Stimulated activated CD4-positive, alpha-beta T cell treated with anti-CD3 and anti-CD28 coated beads, Interleukin-1b, Interleukin-23, amount 100 ng/mL, for 48 hours (primary cell): ENCODE data around the gene TRIM62.

ENCODE experiments used
- DNase-seq: peaks from one replicate; pipeline ENCODE4 v3.0.0-alpha.2; 2020

Gene TRIM62

DNA sequence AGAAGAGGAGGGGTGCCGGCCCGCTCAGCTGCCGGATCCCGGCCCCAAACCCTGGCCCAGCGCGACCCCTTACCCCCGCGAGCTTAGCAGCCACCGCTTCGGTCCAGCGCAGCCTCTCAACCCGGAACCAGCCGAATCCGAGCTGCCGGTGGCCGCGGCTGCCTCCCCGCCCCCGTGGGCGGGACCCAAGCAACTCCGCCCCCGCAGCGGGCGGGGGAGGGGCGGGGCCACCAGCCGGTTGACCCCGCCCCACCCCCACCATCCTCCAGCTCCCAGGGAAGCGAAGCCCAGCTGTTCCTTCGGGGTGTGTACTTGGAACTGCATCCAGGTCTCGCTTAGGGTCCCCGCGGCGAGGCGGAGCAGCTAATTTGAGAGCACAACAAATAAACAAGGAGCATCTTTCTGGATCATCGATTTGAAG lies at the start of gene TRIM62:
TSS of gene TRIM62 (minus strand) at position 123 of the 421 bp plus-strand sequence. CDS start 611 bp downstream, outside the sequence.
- DNase-seq = peak; percentile 66

DNA sequence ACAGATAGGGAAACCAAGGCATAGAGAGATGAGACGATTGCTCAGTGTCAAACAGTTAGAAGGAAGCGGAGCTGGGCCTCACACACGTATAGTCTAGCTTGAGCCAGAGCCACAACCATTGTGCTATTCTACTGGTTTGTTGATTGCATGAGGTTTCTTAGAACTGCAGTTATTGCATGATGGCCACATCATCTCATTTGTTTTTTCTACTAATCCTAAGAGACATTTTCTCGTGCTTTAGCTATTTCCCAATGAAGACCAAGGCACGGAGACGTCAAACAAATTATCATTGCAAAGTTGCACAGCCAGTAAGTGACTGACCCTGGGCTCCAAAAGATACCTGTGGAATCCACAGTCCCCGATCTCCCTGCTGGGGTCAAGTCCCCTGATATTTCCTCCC lies 49.3 kb upstream of the TRIM62 start:
- DNase-seq = no peak

DNA sequence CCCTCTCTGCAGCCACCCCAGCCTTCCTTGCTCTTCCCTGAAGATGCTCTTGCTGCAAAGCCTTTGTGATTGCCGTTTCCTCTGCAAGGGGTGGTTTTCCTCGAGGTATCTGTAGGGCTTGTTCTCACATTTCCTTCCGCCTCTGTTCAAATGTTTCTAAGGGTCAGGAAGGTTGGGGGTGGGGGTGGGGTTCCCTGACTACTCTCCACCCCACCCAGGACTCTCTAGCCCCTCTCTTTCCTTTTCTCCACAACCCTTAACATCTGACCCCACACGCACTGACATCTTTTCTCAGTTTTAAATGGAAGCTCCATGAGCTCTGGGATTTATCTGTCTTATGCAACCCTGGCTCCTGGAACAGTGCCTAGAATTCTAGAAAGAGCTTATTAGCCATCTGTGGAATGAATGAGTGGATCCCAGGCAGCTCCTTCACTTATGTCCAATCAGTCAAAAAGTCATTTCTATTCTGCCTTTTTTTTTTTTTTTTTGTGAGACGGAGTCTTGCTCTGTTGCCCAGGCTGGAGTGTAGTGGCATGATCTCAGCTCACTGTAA lies 47.2 kb upstream of the TRIM62 start:
- DNase-seq = no peak

DNA sequence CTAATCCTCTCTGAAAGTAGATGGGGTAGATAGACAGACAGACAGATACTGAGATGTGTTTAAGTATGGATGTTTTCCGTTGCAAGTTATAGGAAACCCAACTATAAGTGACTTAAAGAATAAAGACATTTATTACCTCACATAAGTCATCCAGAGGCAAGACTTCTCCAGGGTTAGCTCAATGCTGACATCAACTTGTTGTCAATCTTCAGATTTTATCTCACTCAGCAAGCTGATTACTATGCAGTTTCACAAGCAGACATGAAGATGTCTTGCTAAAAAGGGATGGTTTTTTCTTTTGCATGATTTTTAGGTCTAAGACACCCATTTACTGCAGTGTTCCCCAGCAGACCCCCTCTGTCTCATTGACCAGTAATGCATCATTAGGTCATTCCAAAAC lies 43.7 kb upstream of the TRIM62 start:
- DNase-seq = no peak

DNA sequence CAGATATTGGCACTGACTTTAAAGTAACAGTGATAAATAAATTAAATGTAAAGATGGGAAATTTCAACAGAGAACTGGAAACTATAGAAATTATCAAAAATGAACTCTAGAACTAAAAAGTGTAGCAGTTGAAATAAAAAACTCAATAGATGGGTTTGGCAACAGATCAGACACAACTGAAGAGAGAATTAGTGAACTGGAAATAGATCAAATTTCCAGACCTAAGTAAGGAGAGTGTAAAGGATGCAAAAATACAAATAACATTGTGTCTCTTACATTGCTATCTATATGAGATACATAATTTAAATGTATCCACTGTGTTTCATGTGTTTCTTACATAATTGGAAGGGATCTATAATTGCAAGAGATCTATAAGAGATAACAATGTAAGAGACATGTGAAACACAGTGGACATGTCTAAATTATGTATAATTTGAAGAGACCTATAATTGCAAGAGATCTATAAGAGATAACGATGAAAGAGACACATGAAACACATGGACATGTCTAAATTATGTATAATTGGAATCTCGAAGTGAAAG lies 42.4 kb upstream of the TRIM62 start:
- no peak for DNase-seq

DNA sequence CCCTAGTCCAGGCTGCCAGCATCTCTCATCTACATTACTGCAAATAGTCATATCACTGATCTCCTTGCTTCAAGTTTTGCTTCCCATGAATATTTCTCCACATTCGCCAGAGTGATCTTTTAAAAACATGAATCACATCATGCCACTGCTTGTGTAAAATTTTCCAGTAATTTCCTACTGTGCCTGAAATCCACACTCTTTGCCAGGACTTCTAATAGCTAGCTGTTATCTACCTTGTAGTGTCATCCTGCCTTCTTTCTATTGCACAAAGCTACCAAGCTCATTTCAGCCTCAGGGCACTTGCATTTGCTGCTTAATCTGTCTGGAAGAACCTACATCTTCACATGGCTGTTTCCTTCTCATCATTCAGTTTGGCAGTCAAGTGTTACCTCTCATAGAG lies 40.5 kb upstream of the TRIM62 start:
- DNase-seq = no peak

DNA sequence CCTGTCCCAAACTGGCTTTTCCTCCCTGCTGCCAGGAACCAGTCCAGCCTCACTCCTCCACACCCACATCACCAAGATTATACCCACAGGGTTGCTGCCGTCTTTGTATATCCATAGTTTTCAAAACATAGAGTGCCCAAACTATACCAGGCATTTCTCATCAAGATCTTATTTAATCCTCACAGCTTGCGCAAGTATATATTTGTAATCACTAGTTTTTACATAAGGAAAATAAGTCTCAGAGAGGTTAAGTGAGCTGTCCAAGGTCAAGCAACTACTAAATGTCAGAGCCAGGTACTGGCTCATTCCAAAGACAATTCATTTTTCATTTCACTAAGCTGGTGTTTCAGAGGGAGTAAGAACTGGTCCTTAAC lies 39.5 kb upstream of the TRIM62 start:
- DNase-seq = no peak

DNA sequence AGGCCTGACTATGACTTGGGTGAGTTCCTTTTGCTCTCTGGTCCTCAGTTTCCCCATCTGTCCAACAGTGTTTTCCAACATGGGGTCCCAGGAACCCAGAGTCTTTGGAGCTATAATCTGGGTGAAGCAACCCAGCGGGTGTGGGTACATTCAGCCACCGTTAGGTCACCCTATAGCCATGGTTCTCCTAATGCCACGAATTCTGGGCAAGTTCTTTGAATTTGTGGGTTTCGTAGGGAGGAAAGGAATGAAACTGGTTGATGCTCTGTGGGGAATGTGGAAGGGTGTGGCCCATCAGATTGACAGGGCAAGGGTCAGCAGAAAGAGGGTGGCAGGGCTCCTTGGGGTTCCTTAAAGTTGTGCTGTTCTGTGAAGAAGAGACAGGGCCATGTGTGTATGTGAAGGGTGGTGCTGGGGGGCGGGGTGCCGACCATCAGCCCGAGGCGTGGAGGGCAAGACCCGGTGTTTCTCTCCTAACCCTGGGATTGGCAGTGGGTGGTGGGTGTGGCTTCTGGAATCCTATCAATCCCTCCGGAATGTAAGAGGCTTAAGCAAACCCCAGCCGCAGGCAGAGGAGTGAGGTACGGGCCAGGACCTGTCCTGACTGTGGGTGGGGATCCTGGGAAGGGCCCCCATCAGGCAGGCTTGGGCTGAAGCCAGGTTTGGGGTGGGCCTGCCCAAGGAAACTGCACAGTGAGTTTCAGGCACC lies 39.0 kb upstream of the TRIM62 start:
- DNase-seq = no peak

DNA sequence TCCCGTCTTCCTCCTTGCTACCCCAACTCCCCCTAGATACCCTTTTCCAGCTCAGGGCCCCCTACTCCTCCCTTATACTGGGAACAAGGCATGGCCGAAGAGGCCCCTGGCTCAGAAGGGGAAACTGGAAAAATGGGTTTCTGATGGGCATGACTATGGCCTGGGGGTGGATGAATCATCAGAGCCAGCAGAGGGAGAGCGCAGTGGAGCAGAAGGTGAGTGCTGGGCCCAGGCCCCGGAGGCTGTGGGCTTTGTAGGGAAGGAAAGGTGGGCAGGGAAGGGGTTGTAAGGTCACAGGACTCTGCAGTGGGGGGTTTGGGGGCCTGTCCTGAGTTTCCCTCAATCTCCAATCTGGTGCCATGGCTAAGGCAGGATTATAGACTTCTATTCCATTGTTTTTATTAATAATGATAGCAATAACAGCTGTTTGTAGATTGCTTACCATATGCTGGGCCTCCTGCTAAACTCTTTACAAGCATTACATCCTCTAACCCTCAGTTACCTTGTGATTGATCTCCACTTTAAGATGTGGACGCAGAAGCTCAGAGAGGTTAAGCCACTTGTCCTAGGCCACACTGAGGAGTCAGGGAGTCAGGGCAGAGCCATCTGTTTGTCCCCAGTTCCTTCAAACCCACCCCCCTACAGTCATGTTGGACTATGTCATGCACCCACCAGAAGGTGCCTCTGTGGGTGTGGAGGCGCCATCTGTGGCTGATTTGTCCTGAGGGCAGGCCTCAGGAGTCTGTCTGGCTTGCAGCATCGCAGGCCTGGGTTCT lies 38.2 kb upstream of the TRIM62 start:
- no peak for DNase-seq

DNA sequence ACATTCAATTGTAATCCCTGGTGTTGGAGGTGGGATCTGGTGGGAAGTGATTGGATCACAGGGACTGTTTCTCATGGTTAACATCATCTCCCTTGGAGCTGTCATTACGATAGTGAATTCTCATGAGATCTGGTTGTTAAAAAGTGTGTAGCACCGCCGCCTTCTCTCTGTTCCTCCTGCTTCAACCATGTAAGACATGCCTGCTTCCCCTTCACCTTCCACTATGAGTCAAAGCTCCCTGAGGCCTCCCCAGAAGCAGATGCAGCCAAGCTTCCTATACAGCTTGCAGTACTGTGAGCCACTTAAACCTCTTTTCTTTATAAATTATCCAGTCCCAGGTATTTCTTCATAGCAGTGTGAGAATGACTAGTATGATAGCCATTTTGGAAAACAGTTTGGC lies 30.1 kb upstream of the TRIM62 start:
- no peak for DNase-seq

DNA sequence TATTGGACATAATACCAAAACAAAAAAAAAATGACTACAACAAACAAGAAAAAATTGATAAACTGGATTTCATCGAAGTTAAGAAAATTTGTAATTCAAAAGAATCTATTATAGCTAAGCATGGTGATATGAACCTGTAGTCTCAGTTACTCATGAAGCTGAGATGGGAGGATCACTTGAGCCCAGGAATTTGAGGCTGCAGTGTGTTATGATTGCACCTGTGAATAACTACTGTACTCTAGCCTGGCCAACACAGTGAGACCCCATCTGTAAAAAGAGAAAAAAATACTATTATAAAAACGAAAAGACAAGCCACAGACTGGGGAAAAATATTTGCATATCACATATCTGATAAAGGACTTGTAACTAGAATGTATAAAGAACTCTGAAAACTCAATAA lies 24.5 kb upstream of the TRIM62 start:
- no peak for DNase-seq

DNA sequence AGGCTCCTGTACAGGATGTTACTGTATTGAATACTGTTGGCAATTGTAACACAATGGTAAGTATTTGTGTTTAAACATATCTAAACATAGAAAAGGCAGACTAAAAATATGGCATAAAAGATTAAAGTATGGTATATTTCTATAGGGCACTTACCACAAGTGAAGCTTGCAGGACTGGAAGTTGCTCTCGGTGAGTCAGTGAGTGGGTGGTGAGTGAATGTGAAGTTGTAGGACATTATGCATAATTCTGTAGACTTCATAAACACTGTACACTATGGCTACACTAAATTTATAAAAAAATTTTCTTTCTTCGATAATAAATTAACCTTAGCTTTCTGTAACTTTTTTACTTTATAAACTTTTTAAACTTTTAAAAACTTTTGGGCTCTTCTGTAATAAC lies 13.7 kb upstream of the TRIM62 start:
- peak; percentile 15 for DNase-seq

DNA sequence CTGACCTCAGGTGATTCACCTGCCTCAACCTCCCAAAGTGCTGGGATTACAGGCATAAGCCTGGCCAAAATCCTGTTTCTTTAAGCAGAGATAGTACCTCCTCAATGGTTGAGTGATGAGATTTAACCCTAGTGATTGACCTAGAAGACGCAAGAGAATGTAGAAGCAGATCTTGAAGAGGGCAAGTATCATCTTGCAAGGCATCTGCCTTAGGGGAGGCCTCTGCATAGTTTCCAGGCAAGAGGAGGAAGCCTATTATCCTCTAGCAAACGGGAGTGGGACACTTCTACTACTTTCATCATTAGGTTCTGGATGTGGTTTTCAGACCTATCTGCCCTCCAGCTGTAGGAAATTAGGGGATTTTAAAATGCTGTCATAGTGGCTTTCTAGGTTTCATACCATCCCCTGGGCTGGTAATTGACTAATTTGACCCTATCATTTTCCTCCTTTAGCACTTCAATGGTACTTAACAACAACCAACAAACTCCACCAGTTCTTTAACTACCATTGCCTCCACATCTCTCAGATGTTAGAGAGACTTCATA lies 10.0 kb upstream of the TRIM62 start:
- DNase-seq = no peak

DNA sequence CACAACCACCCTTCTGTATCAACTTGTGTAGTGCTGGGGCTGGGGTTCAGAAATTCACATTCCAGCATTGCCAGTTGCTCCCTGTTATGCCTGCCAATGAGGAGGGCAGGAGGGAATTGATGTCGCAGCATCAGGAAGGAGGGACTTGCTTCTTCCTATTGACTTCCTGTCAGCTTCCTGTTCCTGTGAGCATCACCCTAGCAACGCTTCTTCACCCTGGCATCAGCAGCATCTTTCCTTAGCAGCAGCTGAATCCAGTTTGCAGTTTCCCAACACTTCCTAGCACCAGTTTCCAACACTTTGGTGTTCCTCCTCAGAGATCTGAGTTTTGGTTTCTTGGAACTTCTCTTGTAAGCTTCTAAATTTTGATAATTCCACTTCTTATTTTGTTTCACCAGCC lies 8.9 kb upstream of the TRIM62 start:
- no peak for DNase-seq

DNA sequence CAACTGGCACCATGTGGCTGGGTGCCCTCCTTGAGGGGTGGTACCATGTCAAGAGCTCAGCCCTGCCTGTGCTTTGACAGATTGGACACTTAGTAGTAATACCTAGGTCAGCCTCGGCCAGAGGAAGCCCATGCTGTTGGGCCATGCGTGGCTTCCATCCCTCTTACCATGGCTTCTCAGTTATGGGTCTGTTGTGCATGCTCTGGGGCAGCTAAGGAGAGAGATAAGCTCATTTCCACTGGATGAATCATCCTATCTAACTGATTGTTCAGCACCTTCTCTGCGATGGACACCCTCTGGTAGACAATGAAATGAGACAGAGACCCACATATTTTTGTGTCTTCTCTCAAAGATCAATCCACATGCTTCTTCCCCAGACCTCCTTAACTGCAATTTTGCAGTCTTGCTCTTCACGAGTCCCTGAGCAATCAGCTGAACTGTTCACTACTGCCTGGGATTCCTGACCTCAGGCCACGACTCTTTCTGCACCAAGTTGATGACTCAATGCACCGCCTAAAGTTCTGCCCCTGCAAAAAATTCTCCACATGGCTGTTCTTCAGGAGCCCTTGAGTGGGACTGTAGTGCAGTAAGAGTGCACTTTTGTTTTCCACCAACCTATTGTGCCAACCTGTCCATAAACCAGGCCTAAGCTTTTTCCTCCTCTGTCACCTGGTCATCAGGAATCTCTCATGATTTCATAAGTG lies 6.9 kb upstream of the TRIM62 start:
- DNase-seq = no peak

DNA sequence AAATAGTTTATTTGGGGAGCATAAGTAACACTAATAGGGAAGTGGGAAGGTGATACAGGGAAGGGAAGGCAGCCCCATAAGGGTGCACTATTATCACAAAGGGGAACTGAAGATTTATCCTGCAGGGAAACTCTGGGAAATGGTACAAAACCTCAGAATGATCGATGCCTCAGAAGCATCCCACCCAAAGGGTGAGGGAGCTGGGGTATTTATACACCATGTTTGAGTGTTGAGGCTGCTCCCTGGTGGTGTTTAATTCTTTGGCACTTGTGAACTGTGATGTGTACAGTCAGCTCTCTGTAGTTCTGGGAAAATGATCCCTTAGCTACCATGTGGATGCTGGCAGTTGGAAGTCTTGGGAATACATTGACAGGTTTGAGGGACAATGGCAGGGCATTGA lies 5.1 kb upstream of the TRIM62 start:
- no peak for DNase-seq

DNA sequence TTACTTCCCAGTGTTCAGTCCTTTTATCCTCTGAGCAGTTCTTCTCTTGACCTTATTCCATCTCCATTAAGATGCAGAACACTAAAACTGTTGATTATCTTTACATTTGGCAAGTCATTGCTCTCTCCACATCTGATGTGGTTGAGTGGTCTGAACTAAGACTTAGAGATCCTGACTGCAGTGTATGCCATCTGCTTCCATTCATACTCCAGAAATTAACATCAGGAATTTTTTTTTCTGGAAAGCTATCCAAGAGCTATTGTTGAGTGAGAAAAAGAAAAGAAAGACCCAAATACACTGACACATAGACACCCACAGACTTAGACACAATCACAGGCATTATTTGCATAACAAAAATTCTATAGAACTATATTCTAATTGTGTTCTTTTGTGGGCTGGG lies 3.7 kb upstream of the TRIM62 start:
- DNase-seq = no peak

DNA sequence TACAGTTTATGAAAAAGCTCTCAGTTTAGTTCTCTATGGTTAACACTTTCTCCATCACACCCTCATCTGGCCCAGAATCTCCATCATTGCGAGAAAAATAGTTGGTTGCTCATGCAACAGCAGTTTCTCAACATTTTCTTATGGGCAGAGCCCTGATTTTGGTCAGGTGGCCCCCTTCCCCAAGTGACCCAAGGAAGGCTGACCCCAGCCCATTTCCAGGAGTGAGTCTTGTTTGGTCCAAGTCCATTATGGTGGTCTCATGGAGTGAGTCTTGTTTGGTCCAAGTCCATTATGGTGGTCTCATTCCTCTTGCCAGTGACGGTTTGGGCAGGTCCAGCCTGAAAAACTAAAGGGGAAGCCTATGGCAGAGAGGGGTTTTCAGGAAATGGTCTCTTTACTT lies 1.5 kb upstream of the TRIM62 start:
- no peak for DNase-seq

DNA sequence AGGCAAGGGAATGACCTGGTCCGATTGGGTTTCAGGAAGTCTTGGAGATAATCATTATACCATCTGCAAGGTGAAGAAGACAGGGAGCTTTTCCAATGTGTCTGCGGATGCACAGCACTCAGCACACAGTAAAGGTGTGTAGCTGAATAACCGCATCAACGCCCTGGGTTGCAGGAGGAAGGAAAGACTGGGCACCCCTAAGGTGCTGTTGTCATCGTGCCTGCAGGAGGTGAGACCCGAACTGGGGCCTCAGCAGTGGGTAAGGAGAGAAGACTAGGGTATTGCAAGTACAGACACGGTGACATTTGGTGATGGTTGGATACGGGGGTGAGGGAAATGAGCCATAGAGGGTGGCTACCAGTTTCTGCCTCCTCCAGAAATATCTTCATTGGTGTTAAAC lies 1.1 kb upstream of the TRIM62 start:
- DNase-seq = no peak

DNA sequence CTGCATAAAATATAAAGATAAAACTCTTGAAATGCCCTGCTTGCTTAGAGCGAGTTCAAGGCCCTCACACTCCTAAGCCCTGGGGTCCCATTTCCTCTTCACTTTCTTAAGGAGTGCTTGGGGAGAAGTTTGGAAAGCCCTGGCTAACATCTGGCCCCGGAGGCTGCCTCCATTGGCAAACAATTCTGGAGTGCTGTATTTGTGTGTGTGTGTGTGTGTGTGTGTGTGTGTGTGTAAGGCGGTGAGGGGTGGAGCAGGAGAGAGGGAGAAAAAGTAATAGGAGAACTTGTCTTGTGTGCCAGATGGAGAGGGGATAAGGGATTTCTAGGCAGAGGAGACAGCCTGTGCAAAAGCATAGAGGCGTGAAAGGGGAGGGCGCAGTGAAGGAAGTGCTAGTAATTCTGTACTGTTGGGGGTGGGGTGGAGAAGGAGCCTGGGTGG lies 578 bp upstream of the TRIM62 start:
- DNase-seq = no peak

DNA sequence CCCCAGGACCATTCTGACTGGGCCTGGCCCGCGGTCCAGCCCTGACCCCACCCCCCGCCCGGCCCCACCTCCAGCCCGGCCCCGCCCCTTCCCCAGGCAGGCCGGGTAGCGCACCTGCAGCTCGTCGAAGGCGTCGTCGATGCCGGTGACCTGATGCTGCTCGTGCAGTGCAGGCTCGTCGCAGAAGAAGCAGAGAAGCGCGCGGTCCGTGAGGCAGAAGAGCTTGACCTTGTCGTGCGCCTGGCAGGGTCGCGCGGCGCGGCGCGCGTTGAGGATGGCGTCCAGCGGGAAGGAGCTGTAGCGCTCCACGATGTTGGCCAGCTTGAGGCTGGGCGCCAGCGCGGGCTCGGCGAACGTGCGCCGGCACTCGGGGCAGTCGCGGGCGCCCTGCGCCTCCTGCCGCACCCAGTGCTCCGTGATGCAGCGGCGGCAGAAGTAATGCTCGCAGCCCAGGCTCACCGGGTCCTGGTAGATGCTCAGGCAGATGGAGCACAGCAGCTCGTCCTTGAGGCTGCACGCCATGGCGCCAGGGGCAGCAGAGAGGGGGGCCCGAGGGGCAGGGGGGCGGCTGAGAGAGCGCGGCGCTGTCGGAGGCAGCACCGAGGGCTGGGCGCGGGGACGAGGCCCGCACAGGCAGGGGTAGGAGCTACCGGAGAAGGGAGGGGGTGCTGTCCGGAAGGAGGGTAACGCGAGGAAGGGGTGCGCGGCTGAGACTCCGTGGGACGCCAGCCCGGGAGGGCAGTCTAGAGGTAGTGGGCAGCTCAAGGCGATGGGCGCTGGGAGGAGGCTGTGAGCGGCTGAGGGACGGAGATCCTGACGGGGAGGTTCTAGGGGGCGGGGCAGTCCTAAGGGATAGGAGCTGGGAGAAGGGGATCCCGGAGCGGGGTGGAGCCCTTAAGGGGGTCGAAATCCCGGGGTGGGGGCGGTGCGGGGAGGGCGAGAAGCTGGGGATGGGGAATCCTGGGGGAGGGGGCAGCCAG lies 642 bp downstream of the TRIM62 start:
- DNase-seq = peak; percentile 84
